GM19025 (cell line): ENCODE data around the gene NOP53.
"Not testable (repeated sequence)": the region's sequence is repeated elsewhere in the genome, so short reads cannot be mapped to it uniquely, and the experiment has no call there.

Experiments
- ATAC-seq: cut with Tn5 transposase; IDR thresholded peaks from one replicate; pipeline ENCODE4 v1.9.1; 2021; ENCODE audit warnings: mild to moderate bottlenecking, low read depth, moderate library complexity; ENCODE audit not compliant: unreplicated experiment

NOP53 gene

DNA sequence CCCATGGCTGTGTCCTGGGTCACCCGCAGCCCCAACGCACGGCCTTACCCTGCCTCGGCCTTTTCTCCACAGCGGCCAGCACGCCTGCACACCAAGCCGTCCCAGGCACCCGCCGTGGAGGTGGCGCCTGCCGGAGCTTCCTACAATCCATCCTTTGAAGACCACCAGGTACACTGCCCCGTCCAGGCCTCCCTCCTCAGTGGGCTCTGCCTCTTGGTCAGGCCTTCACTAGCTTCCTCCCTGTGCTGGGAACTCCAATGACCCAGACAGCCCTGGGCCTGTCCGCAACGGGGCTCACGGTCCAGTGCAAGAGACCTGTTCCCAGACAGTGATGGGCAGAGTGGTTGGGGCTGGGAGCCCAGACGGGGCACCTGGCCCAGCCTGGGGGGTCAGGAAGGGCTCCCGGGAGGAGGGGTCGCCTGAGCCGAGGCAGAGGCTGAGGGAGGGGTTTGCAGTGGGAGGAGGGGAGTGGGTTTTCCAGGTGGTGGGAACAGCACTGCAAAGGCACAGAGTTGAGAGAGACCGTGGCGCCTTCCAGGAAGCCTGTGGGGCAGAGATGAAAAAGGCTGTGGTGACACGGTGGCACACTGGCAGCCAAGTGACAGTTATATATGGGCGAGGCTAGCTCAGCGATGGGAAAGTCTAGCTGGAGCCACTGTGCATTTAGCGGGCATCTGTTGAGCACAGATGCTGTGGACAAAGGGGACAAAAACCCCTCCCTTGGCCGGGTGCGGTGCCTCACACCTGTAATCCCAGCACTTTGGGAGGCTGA, 7.3 kb downstream of the NOP53 start:
- no peak for ATAC-seq

GRCh38 chr19:47754206-47755064, 9.1 kb downstream of the NOP53 start:
- ATAC-seq, result no peak

- no peak for ATAC-seq
These were observed 9.9 kb downstream of the NOP53 start for GRCh38 chr19:47755065-47755761.

- ATAC-seq, result no peak
These were observed 10.6 kb downstream of the NOP53 start for GRCh38 chr19:47755762-47756626.

GRCh38 chr19:47756627-47756929, 11.2 kb downstream of the NOP53 start:
- ATAC-seq, result no peak

DNA sequence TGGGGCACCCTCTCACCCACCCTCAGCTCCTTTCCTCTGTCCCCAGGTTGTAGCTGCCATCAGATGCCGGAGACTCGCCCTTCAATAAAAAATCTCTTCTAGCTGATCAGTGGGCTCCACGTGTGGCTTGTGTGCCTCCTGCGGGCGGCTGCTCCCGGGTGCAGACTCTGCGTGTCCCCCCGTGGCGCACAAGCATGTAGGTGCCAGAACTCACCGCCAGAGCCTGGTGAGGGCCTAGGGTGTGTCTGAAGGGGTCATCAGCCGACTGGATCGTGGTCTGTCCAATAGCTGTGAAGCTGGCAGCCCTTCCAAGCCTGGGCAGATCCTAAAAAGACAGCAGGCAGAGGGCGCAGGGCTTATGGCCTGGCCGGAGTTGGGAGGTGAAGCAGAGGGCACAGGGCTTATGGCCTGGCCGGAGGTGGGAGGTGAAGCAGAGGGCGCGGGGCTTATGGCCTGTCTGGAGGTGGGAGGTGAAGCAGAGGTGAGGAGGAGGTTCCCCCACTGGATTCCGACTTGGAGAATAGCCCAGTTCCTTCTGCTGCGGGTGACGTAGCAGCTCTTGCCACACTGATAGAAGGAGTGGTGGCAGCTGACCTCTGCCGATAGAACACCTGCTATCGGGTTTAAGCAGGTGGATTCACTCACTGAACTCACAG, 11.7 kb downstream of the NOP53 start:
- ATAC-seq, result no peak

GRCh38 chr19:47757617-47758442, 12.5 kb downstream of the NOP53 start:
- ATAC-seq, result no peak

DNA sequence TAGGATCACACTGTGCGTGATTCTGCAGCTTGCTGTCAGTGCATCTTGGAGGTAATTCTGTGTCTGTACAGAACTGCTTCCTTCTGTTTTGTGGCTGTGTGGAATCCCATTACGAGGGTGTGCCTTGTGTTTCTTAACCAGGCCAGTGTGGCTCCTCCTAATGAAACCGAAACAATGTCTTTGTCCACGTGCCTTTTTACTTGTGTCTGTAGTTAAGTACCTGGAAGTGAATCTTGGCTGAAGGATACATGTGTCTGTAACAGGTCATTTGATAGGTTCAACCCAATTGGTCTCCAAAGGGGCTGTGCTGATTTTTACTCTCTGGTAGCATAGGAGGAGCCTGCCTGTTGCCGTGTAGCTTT, 13.1 kb downstream of the NOP53 start:
- no peak for ATAC-seq

DNA sequence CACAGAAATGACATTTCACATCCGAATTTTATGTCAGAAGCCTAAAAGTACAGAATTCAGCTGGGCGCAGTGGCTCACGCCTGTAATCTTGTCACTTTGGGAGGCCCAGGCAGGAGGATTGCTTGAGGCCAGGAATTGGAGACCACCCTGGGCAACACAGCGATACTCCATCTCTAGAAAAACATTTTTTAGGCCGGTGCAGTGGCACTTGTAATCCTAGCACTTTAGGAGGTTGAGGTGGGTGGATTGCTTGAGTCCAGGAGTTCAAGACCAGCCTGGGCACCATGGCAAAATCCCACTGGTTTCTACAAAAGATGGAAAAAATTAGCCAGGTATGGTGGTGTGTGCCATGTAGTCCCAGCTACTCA, 15.3 kb downstream of the NOP53 start:
- no peak for ATAC-seq

GRCh38 chr19:47761566-47761965, 16.2 kb downstream of the NOP53 start:
- ATAC-seq, result no peak

- ATAC-seq, result no peak
These were observed 16.8 kb downstream of the NOP53 start for GRCh38 chr19:47762151-47762550.

DNA sequence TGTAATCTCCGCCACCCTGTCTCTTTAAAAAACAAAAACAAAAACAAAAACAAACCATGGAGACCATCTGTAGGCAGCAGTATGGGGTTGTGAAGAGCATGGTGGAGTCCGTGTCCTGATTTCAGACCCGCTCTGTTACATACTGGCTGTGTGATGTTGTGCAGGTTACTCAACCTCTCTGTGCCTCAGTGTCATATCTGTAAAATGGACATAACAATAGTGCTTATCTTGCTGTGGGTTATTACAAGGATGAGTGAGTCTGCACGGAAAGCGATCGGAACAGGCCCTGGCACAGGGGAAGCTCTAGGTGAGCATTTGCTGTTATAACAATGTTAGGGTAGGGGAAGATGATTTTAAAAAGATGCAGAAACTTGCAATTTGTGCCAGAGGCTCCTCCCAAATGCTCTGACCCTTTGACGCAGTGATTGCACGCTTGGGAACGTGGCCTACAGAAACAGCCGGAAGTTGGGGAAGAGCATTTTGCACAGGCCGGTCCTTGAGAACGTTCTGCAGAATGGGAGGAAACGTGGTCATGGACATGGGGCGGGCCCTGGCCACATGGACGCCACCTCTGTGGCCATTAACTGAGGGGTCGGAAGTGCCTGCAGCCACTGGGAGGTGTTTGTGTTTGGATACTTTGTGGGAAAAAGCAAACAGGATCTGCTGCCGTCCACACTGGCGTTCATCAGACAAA, 17.4 kb downstream of the NOP53 start:
- no peak for ATAC-seq

DNA sequence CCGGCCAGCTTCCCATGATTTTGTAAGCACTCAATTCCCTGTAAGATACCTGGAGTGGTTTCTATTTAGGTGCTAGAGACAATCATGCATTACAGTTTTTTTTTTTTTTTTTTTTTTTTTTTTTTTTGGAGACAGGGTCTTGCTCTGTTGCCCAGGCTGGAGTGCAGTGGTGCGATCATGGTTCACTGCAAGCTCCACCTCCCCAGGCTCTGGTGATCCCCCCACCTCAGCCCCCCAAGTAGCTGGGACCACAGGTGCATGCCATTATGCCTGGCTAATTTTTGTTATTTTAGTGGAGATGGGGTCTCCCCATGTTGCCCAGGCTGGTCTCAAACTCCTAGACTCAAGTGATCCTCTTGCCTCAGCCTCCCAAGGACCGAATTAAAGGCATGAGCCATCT, 19.4 kb downstream of the NOP53 start:
- not testable (repeated sequence) for ATAC-seq

DNA sequence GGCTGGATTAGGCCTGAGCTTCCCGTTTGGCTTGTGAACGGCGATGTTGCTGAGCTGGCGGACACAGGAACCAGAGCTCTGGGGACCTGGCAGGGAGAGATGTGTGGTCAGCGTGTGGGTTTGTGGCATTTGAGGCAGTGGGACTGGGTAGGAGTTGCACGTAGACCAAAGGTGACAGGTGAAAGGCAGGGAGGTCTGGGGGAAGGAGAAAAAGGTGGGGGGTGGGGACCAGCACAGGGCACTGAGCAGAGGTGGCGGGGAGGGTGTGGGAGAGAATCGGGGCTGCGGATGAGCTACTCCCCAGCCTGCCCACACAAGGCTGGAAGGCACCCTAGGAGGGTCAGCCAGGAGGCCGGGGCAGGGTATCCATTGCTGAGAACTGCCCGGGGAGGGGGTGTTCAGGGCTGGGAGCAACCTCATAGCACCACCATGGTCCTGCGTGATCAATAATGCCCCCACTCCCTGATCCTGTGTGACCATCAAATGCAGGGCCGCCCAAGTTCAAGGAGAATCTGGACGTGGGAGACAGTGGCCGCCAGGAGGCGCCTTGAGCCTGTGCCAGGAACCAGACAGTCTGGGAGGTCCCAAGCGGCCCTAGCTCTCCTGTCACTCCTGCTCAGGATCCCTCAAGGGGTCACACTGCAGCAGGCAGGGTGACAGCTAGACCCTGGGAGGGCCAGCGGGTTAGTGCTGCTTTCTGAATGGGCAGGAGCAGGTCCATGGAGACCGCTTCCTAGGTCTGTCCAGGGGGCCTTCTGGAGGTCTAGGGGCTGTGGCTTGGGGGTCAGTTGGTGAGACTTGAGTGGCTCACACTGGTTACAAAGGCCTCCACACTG, 20.4 kb downstream of the NOP53 start:
- no peak for ATAC-seq

GRCh38 chr19:47766359-47766620, 20.9 kb downstream of the NOP53 start:
- ATAC-seq, result no peak

- no peak for ATAC-seq
These were observed 21.3 kb downstream of the NOP53 start for GRCh38 chr19:47766670-47767069.

DNA sequence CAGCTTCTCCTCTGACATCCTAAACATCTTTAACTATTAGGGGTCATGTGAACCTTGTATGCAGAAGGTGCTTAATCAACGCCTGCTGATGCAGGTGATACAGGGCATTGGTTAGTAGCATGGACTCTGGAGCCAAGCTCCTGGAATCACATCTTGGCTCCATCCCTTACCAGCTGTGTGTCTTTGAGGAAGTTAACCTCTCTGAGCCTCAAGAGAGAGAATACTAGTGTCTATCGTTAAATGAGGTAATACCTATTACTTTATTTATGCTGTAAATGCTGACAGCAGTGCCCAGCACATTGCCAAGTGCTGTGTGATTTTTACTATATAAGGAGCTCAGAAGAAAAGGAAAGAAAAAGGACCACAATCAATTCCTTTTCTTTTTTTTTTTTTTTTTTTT, 22.0 kb downstream of the NOP53 start:
- no peak for ATAC-seq

- no peak for ATAC-seq
These were observed 23.3 kb downstream of the NOP53 start for GRCh38 chr19:47768604-47769003.
